ENCODE measurements around the gene LDLRAD2. TPM values are rescaled to one million over a fixed set of nuclear protein-coding genes. Genes with fewer than 3 reads are reported as not detected.

The LDLRAD2 gene
- total RNA-seq, 1 donor from 2014 or later: not detected

DNA sequence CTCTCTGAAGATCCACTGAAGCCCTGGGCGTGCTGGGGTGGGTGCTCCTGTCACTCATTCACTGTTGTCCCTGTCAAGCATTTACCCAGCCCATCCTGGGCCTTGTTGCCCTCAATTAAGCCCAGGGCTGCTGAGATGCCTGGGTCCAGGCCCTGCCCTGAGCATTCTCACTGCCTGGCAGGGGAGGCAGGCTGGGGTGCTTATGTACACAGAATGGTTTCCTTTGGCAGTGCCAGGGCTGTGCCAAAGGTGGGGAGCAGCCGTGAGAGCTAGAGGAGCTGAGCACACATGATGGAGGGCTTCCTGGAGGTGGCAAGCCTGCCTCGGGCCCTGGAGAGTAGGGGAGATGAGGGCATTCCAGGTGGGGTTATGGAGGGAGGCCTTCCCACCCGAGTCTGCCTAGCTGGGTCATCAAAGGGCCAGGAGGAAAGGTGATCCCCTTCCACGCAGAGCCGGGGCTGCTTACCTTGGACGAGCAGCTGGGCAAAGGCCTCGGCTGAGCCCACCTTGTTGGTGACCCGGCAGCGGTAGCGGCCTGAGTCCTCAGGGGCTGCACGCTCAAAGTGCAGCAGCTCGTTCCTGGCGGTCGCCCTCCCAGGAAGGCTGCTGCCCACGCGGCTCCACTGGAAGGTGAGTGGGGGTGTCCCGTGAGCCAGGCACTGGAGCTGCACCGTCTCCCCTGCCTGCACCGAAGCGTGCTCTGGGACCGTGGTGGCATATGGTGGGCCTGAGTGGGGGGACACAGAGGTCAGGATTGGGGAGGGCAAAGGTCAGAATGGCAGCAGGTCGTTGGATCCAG is 26.5 kb downstream of the LDLRAD2 start:
- TF ChIP-seq, protein P1, sequence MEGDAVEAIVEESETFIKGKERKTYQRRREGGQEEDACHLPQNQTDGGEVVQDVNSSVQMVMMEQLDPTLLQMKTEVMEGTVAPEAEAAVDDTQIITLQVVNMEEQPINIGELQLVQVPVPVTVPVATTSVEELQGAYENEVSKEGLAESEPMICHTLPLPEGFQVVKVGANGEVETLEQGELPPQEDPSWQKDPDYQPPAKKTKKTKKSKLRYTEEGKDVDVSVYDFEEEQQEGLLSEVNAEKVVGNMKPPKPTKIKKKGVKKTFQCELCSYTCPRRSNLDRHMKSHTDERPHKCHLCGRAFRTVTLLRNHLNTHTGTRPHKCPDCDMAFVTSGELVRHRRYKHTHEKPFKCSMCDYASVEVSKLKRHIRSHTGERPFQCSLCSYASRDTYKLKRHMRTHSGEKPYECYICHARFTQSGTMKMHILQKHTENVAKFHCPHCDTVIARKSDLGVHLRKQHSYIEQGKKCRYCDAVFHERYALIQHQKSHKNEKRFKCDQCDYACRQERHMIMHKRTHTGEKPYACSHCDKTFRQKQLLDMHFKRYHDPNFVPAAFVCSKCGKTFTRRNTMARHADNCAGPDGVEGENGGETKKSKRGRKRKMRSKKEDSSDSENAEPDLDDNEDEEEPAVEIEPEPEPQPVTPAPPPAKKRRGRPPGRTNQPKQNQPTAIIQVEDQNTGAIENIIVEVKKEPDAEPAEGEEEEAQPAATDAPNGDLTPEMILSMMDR (IDR thresholded peaks at IDR 0.05; ENCODE audit: borderline replicate concordance): no peak
- H3K9me3 ChIP-seq (replicated peaks): no peaks in the 10 kb centered on the region
- DNase-seq: no peak
- H3K27ac ChIP-seq (replicated peaks): no peak overlapping the region
- H3K4me3 ChIP-seq: no peak overlapping the region
- H3K36me3 ChIP-seq: peaks cover 100% of the 10 kb centered on the region
- H3K4me1 ChIP-seq: no peaks in the 10 kb centered on the region
- intact Hi-C loops (cut with micrococcal nuclease): no loop called here
- H3K27me3 ChIP-seq (ENCODE audit: low read depth): no peaks in the 10 kb centered on the region

DNA sequence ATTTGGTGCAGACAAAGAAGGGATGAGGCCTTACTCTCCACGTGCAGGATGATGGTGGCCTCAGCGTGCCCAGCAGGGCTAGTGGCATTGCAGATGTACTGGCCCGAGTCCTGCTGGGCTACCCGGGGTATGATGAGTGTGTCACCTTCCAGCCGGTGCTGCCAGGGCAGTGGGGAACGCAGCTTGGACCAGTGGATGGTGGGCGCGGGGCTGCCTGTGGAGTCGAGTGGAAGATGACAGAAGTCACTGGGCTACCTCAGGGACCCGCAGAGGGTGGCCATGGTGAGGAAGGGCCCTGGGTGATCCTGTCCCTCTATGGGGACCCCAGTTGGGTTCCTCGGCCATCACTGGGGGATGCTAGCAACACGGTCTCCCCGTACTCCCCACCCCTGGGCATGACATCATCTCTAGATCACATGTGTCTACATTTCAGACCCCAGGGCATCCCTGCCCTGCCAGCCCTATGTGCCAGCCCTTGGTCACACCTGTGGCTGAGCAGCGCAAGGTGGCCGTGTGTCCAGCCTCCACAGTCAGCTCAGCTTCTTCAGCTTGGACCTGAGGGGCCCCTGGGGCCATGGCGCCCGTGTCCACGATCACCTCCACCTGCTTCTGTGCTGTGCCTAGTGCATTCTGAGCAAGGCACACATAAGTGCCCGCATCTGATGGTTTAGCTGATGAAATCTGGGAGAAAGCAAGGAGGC is 27.4 kb downstream of the LDLRAD2 start:
- intact Hi-C loops (cut with micrococcal nuclease): no loop called here
- Histone ChIP-seq H3K4me1 (no peaks in the 10 kb centered on the region), H3K9me3 (replicated peaks) (no peaks in the 10 kb centered on the region), H3K36me3 (peaks cover 100% of the 10 kb centered on the region), H3K4me3 (no peak overlapping the region), H3K27ac (replicated peaks) (no peak overlapping the region), H3K27me3 (ENCODE audit: low read depth) (no peaks in the 10 kb centered on the region)
- TF ChIP-seq, protein P1 (IDR thresholded peaks at IDR 0.05; ENCODE audit: borderline replicate concordance): no peak
- DNase-seq: no peak

DNA sequence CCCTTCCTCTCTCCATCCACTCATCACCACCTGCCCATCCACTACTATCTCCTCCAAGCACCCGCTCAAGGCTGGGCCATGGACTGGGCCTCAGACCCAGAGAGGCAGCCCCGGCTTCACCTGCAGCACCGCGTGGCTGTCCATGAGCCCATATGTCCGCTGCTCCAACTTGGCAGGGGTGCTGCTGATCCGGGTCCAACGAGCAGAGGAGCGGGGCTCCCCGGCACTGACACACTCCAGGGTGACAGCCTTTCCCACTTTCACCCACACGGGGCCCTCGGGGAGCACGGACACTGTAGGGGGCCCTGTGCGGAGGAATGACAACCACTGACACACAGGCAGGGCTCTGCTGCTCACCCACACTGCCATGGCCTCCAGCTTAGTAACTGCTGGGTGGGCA is 28.9 kb downstream of the LDLRAD2 start:
- Histone ChIP-seq H3K27me3 (ENCODE audit: low read depth) (no peaks in the 10 kb centered on the region), H3K4me1 (no peaks in the 10 kb centered on the region), H3K9me3 (replicated peaks) (no peaks in the 10 kb centered on the region), H3K4me3 (no peak overlapping the region), H3K36me3 (peaks cover 100% of the 10 kb centered on the region), H3K27ac (replicated peaks) (no peak overlapping the region)
- no peak for DNase-seq
- TF ChIP-seq, protein P1 (IDR thresholded peaks at IDR 0.05; ENCODE audit: borderline replicate concordance): no peak
- intact Hi-C loops (cut with micrococcal nuclease): no loop called here

DNA sequence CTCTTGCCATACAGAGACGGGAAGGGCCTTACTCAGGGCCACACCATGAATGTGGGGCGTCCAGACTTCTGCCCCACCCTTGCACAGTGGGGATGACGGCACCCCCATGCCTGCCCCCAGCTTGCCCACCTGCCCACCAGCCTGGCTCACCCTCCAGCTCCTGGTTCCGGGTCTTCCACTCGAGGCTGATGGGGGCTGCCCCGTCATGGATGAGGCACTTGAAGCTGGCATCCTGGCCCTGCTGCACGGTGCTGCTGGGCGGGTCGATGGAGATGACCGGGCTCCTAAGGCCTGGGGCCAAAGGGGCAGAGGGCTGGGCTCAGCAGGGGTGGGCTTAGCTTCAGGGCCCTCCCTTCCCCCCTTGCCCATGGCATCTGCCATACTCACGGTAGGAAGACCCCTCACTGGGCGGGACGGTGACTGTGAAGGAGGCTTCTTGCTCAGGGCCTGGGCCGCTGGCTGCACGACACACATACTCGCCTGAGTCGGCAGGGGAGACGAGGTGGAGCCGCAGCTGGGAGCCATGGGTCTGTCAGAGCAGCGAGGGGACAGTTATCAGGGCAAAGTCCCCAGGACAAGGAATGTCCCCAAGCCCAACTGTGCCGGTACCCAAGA is 29.9 kb downstream of the LDLRAD2 start:
- Histone ChIP-seq H3K4me1 (no peaks in the 10 kb centered on the region), H3K27ac (replicated peaks) (no peak overlapping the region), H3K9me3 (replicated peaks) (no peaks in the 10 kb centered on the region), H3K36me3 (peaks cover 100% of the 10 kb centered on the region), H3K4me3 (no peak overlapping the region), H3K27me3 (ENCODE audit: low read depth) (no peaks in the 10 kb centered on the region)
- no peak for DNase-seq
- TF ChIP-seq, protein P1 (IDR thresholded peaks at IDR 0.05; ENCODE audit: borderline replicate concordance): no peak
- intact Hi-C loops (cut with micrococcal nuclease): no loop called here

DNA sequence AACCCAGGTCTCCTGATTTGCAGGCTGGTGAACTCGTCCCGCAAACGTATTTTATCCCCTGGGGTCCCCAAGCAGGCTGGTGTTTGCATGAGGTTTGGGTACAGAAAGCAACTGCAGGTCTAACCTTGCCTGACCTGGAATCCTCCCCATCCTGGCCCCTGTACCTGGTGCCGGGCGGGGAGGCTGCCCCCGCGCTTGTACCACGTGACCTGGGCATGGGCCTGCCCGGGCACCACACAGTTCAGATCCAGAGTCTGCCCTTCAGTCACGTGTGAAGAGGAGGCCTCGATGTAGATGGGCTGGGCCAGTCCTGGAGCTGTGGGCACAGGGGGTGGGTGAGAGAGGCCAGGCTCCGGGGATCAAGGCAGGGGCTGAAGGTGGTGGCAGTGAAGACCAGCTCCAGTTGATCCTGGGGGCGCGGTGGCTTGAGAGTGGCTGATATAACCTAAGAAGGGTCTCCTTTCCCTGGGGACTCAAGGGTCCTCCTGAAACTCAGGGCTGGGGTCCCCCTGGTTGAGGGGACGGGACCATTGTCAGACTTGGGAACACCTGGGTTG is 30.6 kb downstream of the LDLRAD2 start:
- no peaks in the 10 kb centered on the region for H3K9me3 ChIP-seq (replicated peaks)
- H3K4me3 ChIP-seq: no peak overlapping the region
- no peak for DNase-seq
- H3K4me1 ChIP-seq: no peaks in the 10 kb centered on the region
- H3K27ac ChIP-seq (replicated peaks): no peak overlapping the region
- H3K27me3 ChIP-seq (ENCODE audit: low read depth): no peaks in the 10 kb centered on the region
- intact Hi-C loops (cut with micrococcal nuclease): no loop called here
- TF ChIP-seq, protein P1 (IDR thresholded peaks at IDR 0.05; ENCODE audit: borderline replicate concordance): no peak
- peaks cover 100% of the 10 kb centered on the region for H3K36me3 ChIP-seq

All from left ventricle myocardium inferior (tissue), 1 donor.